ENCODE measurements around the gene ZNF629.
A peak's percentile ranks its signal among the peaks of the same experiment; 100 is the strongest.

The ZNF629 gene

GRCh38 chr16:30805056-30805369 lies 18.0 kb upstream of the ZNF629 start:
- no peak for DNase-seq (ENCODE audit: low spot score in 2 of 2)

GRCh38 chr16:30802936-30803335 lies 15.9 kb upstream of the ZNF629 start:
- Histone ChIP-seq H3K4me3 (no peak overlapping the region), H3K36me3 (replicated peaks) (no peaks in the 10 kb centered on the region), H3K27me3 (ENCODE audit: low read depth) (no peaks in the 10 kb centered on the region), H3K4me1 (no peaks in the 10 kb centered on the region), H3K9me3 (no peaks in the 10 kb centered on the region)
- in situ Hi-C loops (cut with MboI; ENCODE audit: low sequenced_read_pairs): no loop called here
- no peak for DNase-seq (ENCODE audit: low spot score in 2 of 2)

More at GRCh38 chr16:30805056-30805369, 18.0 kb upstream of the ZNF629 start:
- Histone ChIP-seq H3K27me3 (ENCODE audit: low read depth) (no peaks in the 10 kb centered on the region), H3K4me1 (no peaks in the 10 kb centered on the region), H3K9me3 (no peaks in the 10 kb centered on the region), H3K36me3 (replicated peaks) (no peaks in the 10 kb centered on the region), H3K4me3 (no peak overlapping the region)
- in situ Hi-C loops (cut with MboI; ENCODE audit: low sequenced_read_pairs): no loop called here

- Histone ChIP-seq H3K4me1 (no peaks in the 10 kb centered on the region; the same call in 1 of the 2 replicates), H3K9me3 (no peaks in the 10 kb centered on the region), H3K36me3 (replicated peaks) (no peaks in the 10 kb centered on the region), H3K4me3 (no peak overlapping the region), H3K27me3 (ENCODE audit: low read depth) (no peaks in the 10 kb centered on the region)
- in situ Hi-C loops (cut with MboI; ENCODE audit: low sequenced_read_pairs): no loop called here
- DNase-seq (ENCODE audit: low spot score in 2 of 2): no peak
Observed at GRCh38 chr16:30797670-30798309, 10.8 kb upstream of the ZNF629 start.

- in situ Hi-C loops (cut with MboI; ENCODE audit: low sequenced_read_pairs): no loop called here
- H3K27me3 ChIP-seq (ENCODE audit: low read depth): no peaks in the 10 kb centered on the region
- no peak overlapping the region for H3K4me3 ChIP-seq
- H3K9me3 ChIP-seq: no peaks in the 10 kb centered on the region
- H3K36me3 ChIP-seq (replicated peaks): no peaks in the 10 kb centered on the region
- H3K4me1 ChIP-seq: no peaks in the 10 kb centered on the region; the same call in 1 of the 2 replicates
- no peak for DNase-seq (ENCODE audit: low spot score in 2 of 2)
Observed at GRCh38 chr16:30794634-30795033, 7.6 kb upstream of the ZNF629 start.

- in situ Hi-C loops (cut with MboI; ENCODE audit: low sequenced_read_pairs): no loop called here
- H3K4me1 ChIP-seq: no peaks in the 10 kb centered on the region; the same call in 1 of the 2 replicates
- no peak for DNase-seq (ENCODE audit: low spot score in 2 of 2)
- no peaks in the 10 kb centered on the region for H3K27me3 ChIP-seq (ENCODE audit: low read depth)
- no peaks in the 10 kb centered on the region for H3K36me3 ChIP-seq (replicated peaks)
- no peaks in the 10 kb centered on the region for H3K9me3 ChIP-seq
- H3K4me3 ChIP-seq: no peak overlapping the region
Observed at GRCh38 chr16:30793508-30794069, 6.6 kb upstream of the ZNF629 start.

- no peak for DNase-seq (ENCODE audit: low spot score in 2 of 2)
Observed at GRCh38 chr16:30787613-30788378, 791 bp upstream of the ZNF629 start.

GRCh38 chr16:30786115-30786935 lies 680 bp downstream of the ZNF629 start:
- Histone ChIP-seq H3K27me3 (ENCODE audit: low read depth) (no peaks in the 10 kb centered on the region), H3K9me3 (no peaks in the 10 kb centered on the region), H3K36me3 (replicated peaks) (peaks cover 24% of the 10 kb centered on the region), H3K4me1 (peaks cover 10% of the 10 kb centered on the region), H3K4me3 (peak overlapping the region; percentile 92)
- peak; percentile 28 to 69 for DNase-seq (ENCODE audit: low spot score in 2 of 2)
- in situ Hi-C loops (cut with MboI; ENCODE audit: low sequenced_read_pairs): no loop called here

More at GRCh38 chr16:30787613-30788378, 791 bp upstream of the ZNF629 start:
- peaks cover 10% of the 10 kb centered on the region for H3K36me3 ChIP-seq (replicated peaks)
- no peaks in the 10 kb centered on the region for H3K27me3 ChIP-seq (ENCODE audit: low read depth)
- peak overlapping the region; percentile 92 for H3K4me3 ChIP-seq
- in situ Hi-C loops (cut with MboI; ENCODE audit: low sequenced_read_pairs): no loop called here
- H3K9me3 ChIP-seq: no peaks in the 10 kb centered on the region
- H3K4me1 ChIP-seq: peaks cover 10% of the 10 kb centered on the region

- no peaks in the 10 kb centered on the region for H3K27me3 ChIP-seq (ENCODE audit: low read depth)
- no peak for DNase-seq (ENCODE audit: low spot score in 2 of 2)
- peak overlapping the region; percentile 92 for H3K4me3 ChIP-seq
- in situ Hi-C loops (cut with MboI; ENCODE audit: low sequenced_read_pairs): no loop called here
- H3K36me3 ChIP-seq (replicated peaks): peaks cover 32% of the 10 kb centered on the region
- peaks cover 10% of the 10 kb centered on the region for H3K4me1 ChIP-seq
- H3K9me3 ChIP-seq: no peaks in the 10 kb centered on the region
Observed at GRCh38 chr16:30785126-30786106, 1.6 kb downstream of the ZNF629 start.

GRCh38 chr16:30784215-30784614 lies 2.8 kb downstream of the ZNF629 start:
- no peak for DNase-seq (ENCODE audit: low spot score in 2 of 2)
- no peaks in the 10 kb centered on the region for H3K27me3 ChIP-seq (ENCODE audit: low read depth)
- H3K9me3 ChIP-seq: no peaks in the 10 kb centered on the region
- H3K36me3 ChIP-seq (replicated peaks): peaks cover 33% of the 10 kb centered on the region
- H3K4me3 ChIP-seq: no peak overlapping the region
- peaks cover 10% of the 10 kb centered on the region for H3K4me1 ChIP-seq
- in situ Hi-C loops (cut with MboI; ENCODE audit: low sequenced_read_pairs): no loop called here

- Histone ChIP-seq H3K4me1 (peaks cover 10% of the 10 kb centered on the region), H3K27me3 (ENCODE audit: low read depth) (no peaks in the 10 kb centered on the region), H3K4me3 (no peak overlapping the region), H3K9me3 (no peaks in the 10 kb centered on the region), H3K36me3 (replicated peaks) (peaks cover 33% of the 10 kb centered on the region)
- in situ Hi-C loops (cut with MboI; ENCODE audit: low sequenced_read_pairs): no loop called here
- no peak for DNase-seq (ENCODE audit: low spot score in 2 of 2)
Observed at GRCh38 chr16:30783280-30784109, 3.5 kb downstream of the ZNF629 start.

- no peak for DNase-seq (ENCODE audit: low spot score in 2 of 2)
- peaks cover 8% of the 10 kb centered on the region for H3K4me1 ChIP-seq
- H3K9me3 ChIP-seq: no peaks in the 10 kb centered on the region
- no peak overlapping the region for H3K4me3 ChIP-seq
- in situ Hi-C loops (cut with MboI; ENCODE audit: low sequenced_read_pairs): no loop called here
- peaks cover 33% of the 10 kb centered on the region for H3K36me3 ChIP-seq (replicated peaks)
- H3K27me3 ChIP-seq (ENCODE audit: low read depth): no peaks in the 10 kb centered on the region
Observed at GRCh38 chr16:30782486-30783279, 4.3 kb downstream of the ZNF629 start.
